HG03280 (cell line): Measurements from ENCODE around the gene PTPRG.

ENCODE experiments used
- ATAC-seq: cut with Tn5 transposase; IDR thresholded peaks from one replicate; pipeline ENCODE4 v1.9.1; 2021; ENCODE audit warnings: mild to moderate bottlenecking, moderate library complexity; ENCODE audit not compliant: unreplicated experiment

PTPRG gene

DNA sequence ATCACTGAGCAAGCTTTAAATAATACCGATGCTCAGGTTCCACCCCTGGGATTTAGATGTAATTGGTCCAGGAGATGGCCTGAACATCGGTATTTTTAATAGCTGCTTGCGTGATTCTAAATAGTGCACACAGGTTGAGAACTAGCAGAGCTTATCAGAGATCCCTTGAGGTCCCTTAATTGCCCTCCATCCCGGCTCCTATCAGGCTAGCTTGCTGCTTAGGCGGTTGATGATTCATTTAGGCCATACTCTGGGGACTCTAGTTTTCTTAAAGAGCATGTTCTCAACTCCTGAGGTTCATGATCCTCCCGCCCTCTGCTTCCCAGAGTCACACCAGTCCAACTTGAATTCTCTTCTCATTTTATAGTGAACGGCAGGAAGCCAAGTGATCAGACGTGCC is 531.7 kb downstream of the PTPRG start:
- no peak for ATAC-seq

DNA sequence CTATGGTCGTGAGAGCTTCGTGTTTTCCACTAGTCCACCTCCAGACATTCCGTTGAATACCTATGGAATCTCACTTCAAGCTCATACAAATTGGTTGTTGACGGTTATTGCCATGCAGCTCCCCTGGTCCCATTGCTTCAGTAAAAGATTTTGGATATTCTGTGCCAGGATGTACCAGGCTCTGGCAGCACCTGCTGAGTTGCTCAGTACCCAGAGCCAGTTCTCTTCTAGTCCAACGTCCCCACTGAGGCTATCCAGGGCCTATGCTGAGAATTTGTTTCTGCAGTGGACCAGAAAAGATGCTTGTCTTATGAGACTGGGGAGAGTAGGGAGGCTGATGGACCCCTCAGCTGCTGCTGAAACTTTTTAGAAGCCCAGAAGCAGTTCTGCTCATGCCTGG is 533.1 kb downstream of the PTPRG start:
- no peak for ATAC-seq

- no peak for ATAC-seq
Observed at GRCh38 chr3:62095080-62095479, 533.7 kb downstream of the PTPRG start.

DNA sequence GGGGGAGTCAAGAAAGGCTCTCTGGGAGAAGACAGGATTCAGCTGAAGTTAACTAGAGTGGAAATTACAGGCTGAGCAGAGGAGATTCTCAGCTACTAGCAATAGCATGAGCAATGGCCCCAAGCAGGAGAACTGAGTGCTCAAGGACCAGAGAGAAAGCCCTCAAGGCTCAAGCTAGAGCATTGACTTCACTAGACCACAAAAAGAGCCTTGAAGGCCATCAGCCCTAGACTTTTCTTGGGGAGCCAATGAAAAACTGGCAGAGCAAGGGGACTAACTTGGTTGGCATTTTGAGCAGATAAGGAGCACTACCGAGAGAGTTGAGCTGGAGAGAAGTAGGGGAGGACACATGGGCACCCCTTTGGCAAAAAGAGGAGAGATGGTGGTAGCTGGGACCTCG is 534.4 kb downstream of the PTPRG start:
- no peak for ATAC-seq

DNA sequence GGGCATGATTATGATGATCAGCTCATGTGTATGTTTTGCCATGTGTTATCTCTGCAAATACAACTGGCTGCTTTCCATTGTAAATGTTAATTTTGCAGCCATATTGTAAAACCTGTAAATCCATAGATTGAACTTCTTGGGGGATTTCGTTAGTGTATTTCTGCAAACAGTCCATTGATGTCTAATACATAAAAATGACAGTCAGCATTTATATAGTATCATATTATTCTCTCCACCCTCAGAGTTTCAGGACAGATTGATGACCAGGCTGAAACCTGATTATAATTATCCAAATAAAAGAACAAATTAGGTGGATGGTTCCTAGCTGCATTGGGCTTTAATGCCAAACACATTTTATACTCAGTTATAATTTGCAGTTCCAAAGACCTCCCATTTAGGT is 535.1 kb downstream of the PTPRG start:
- ATAC-seq = no peak

- no peak for ATAC-seq
Observed at GRCh38 chr3:62097121-62097520, 535.8 kb downstream of the PTPRG start.

DNA sequence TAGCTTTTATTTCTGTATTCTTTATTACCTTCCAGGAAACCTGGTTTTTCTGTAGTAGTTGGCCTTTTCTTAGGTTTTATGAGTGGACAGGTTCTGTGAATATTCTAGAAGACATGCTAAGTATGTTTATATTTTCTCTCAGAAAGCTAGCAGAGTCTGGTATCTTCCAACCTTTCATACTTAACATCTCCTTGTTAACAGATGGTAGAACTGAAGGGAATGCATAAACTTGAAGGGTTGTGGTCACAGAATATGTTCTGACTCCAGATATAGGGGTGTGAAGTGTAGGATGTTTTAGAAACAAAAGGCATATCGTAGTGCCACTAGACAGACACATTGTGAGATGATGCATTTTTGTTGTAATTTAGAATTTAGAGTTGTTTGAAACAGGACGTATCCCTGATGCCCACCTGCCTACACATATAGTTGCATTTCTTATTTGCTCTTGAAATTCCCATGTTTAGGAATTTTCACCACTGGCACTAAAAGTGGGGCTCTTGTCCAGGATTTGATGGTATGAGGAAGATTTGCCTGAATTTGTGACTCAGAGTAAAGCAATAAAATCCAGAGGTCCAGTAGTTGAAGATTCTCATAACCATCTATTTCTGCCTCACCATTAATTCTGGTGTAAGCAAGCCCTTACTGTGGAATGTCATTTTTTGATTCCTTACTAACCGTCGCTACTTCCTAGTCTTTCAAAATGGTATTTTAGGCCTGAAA is 537.4 kb downstream of the PTPRG start:
- ATAC-seq = no peak

DNA sequence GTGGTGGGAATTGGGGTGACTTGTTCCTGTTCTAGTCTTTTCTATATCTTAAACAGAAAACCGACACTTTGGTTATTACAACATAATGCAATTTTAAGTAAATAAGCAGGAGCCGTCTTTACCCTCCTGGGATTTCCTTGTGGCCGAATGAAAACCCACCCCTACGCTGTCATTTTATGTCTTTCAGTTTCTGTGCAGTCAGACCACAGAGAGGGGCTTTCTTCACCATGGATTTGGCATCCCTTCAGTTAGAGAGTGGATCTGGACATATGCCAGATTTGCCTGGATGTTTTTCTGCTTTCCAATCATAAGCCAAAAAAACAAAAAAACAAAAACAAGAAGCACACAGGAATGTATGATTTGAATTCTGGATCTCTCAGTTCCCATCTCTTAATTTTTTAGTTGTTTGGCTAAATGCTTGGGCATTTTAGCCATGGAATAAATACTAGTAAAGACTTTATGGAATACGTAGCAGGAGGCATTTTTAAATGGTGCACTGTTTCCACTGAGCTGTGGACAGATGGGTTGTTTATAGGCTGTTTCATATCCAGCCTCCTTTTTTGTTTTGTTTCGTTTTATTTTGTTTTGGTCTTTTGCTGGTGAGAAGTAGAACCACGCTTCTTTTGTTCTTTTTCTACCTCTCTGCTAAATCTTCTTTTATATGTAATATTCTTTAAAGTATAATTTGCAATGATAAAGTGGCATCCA is 539.1 kb downstream of the PTPRG start:
- ATAC-seq = no peak

- no peak for ATAC-seq
Observed at GRCh38 chr3:62101488-62101887, 540.1 kb downstream of the PTPRG start.

DNA sequence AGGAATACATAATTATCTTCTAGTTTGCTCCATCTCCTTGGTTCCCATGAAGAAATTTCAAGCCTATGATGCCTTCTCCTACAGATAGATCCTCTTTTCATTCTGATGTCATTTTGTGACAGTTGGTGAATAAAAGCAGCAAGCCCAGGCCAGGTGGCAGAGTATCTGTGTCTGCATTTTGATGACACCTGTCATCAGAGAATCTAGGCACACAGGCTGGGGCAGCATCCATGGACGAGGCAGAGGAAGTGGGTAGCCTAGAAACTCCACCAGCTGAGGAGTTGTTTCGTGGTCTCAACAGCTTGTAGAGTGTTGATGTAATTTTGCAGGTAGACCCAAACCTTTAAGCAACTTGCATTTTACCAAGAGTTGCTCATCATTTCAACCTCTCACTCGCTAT is 542.2 kb downstream of the PTPRG start:
- no peak for ATAC-seq

- no peak for ATAC-seq
Observed at GRCh38 chr3:62109534-62109933, 548.2 kb downstream of the PTPRG start.

DNA sequence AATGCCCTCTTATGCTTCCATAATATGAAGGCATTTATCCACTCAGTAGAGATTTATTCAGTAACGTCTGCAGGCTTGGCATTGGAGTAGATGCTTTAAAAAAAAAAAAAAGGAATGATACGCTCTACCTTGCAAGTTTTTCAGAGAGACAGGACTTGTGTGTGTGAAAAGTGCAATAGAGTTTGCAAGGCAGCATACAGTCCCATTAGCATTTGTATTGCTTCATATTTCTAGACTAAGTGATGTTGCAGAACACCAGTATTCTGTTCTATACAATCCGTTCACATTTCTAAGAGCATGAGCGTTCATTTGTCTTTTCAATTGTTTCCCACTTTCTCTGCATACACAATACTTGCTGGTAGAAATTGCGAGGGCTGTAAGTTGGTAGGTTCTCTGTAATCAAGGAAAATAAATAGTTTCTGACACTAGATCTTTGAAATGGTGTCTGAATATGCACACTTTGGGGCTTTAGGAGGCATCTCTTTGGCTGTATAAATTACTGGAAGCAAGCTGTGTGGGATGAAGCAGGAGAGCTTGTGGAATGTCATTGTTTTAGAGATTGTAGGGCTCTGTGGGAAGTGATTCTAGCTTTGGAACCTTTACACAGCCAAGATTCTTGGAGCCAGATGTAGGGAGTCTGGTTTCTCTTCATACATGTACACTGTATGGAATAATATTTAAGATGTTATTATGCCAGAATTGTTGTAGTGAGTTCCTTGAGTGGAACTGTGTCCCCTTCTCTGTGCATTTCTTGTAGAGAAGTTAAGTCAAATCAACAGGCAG is 549.3 kb downstream of the PTPRG start:
- ATAC-seq = no peak

GRCh38 chr3:62113092-62113491 is 551.7 kb downstream of the PTPRG start:
- ATAC-seq = no peak

- ATAC-seq = no peak
Observed at GRCh38 chr3:62114763-62115162, 553.4 kb downstream of the PTPRG start.

DNA sequence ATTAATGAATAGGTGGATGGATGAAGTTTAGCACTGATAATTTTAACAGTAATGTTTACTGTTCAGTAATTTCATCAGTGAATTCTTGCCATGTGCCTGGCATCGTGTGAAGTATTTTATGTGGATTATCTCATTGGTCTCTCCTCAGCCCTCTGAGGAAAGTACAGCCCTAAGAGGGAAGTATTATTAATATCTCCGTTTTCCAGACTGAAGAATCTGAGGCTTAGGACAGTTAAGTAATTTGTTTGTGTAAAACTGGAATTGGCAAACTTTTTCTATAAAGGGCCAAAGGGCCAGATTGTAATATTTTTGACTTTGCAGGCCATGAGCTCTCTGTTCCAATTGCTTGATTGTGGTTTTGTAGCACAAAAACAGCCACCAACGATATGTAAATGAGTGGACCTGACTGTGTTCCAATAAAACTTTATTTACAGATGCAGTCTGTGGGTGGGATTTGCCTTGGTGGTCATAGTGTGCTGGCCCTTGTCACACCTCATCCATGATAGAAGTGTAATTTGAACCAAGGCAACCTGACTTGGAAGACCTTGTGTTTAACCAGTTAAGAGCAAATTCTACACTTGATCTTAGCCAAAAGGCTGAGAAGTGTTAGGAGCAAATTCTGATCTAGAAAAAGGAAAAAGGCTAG is 556.7 kb downstream of the PTPRG start:
- no peak for ATAC-seq

DNA sequence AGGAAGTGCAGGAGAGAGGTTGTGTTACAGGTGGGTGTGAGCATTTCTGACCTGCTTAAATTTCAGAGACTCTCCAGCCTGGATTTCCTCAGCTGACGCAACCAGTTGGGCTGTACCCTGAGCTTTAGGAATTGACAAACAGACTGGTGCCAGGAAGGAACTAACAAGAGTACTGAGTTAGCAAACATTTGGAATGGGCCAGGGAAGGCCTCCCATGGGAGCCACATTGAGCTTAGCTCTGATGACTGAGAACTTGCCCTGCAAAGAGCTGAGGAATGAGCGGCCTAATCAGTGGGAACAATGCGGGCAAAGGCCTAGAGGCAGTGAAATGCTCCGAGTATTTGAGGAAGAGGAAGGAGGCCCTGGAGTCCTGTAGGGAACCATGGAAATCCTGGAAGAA is 557.8 kb downstream of the PTPRG start:
- ATAC-seq = no peak

GRCh38 chr3:62122819-62123218 is 561.4 kb downstream of the PTPRG start:
- ATAC-seq = no peak

DNA sequence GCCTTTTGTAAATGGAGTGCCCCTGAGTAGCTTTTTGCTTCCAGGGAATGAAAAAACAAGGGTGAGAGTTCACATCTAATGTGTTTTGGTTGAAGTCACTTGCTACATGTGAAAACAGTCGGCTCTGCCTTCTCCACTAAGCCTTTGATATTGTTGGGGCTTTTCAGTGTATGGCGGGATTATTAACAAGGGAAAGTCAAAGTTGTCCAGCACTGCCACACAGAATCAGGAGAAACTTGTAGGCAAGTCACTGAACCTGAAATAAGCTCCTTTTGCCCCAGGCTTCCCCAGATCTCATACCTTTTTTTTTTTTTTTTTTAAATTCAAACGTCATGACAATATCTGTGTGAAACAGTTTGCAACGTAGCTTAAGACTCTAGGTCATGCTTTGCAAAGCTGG is 564.0 kb downstream of the PTPRG start:
- no peak for ATAC-seq

- ATAC-seq = no peak
Observed at GRCh38 chr3:62127116-62127515, 565.7 kb downstream of the PTPRG start.

DNA sequence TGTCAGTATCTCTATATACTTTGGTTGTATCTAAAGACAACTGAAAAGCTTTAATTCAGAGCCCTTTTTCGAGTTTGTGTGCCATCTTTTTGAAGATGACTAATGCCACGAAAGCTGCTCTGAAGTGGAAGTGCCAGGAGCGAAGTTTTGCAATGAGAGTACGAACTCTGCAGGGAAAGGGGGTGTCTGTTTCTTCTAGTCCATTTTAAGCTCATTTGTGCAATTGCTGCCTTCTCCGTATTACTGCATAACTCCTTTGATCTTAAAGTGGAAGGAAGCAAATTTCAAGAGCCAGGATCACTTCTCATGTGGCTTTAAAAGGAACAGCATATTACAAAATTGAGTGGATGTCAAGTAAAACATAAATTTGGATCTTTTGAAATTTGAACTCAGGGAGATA is 566.7 kb downstream of the PTPRG start:
- ATAC-seq = no peak

DNA sequence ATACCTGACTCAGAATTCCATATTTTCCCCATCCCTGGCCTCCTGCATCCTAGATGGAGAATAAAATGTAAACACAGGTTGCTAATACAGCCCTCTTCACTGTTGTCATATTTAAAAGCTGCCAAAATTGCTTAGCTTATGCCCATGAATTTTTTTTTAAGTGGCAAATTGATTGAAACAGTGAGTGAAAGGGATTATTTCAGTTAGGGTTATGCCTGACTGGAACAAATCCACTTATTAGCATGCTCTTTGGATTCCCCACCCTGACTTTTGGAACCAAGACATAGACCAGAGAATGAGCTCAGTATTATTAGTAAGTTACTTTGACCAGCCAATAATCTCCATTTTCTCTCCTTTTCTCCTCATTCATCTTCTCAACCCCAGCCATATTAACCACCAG is 567.3 kb downstream of the PTPRG start:
- no peak for ATAC-seq
